Astrocyte of the cerebellum (primary cell): ENCODE data around the gene CERK.

ENCODE experiments used
- DNase-seq: peaks from one replicate; pipeline ENCODE4 v3.0.0-alpha.2; 2011; ENCODE audit warnings: low read depth
- H3K4me3 ChIP-seq: 2 replicates; pipeline ENCODE4 v1.5.1; 2011; ENCODE audit warnings: mild to moderate bottlenecking, low read depth, low read length, moderate library complexity
- in situ Hi-C: cut with HindIII; loops from 2 replicates; pipeline ENCODE4 v1.10.0; 2017; ENCODE audit warnings: low sequenced_read_pairs
- TF ChIP-seq, protein P1 (sequence below): IDR thresholded peaks from 2 replicates; pipeline ENCODE4 v1.5.1; 2012; ENCODE audit warnings: low read length, low read depth, moderate library complexity, mild to moderate bottlenecking; ENCODE audit errors: missing control alignments

Gene CERK

DNA sequence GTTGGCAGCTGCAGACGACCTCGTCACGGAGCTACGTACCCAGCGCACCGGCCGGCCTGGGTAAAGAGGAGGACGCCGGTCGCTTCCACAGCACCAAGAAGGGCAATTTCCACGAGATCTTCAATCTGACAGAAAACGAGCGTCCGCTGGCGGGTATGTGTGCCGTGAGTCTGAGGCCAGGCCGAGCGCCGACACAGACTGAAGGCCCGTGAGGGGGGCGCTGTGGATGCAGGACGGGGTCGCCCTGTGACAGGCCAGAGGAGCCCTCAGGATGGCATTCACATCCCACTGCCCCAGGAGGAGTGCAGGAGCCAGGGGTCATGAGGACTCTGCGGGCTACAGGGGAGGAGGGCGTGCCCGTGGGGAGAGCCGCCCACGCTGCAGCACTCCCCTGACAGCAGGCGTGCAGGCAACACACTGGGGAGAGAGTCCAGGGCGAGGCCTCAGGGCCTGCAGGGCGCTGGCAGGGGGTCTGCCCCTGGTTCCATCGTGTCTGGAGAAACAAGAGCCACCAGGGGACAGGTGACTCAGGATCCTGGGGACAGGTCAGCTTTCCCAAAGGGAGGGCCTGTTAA is 64.3 kb downstream of the CERK start:
- no peak for DNase-seq
- TF ChIP-seq, protein P1, sequence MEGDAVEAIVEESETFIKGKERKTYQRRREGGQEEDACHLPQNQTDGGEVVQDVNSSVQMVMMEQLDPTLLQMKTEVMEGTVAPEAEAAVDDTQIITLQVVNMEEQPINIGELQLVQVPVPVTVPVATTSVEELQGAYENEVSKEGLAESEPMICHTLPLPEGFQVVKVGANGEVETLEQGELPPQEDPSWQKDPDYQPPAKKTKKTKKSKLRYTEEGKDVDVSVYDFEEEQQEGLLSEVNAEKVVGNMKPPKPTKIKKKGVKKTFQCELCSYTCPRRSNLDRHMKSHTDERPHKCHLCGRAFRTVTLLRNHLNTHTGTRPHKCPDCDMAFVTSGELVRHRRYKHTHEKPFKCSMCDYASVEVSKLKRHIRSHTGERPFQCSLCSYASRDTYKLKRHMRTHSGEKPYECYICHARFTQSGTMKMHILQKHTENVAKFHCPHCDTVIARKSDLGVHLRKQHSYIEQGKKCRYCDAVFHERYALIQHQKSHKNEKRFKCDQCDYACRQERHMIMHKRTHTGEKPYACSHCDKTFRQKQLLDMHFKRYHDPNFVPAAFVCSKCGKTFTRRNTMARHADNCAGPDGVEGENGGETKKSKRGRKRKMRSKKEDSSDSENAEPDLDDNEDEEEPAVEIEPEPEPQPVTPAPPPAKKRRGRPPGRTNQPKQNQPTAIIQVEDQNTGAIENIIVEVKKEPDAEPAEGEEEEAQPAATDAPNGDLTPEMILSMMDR, result no peak
- H3K4me3 ChIP-seq, result no peak overlapping the region
- in situ Hi-C loops, result no loop called here

DNA sequence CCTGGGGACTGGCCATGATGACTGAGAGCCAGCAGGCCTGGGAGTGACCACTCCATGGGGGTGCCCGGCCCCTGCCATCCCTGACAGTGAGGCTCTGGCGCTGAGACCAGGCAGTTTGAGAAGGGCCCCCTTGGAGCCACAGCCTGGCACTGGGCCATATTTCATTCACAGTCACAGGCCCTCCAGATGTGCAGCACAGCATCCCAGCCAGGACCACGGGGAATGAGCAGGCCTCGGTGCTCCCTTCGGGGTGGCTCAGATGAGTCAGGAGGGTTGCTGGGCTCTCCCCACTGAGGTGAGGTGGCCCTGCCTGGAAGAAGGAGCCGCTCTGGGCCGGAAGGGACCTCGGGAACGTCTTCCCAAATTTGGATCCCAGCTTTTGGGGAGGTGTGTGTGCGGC is 64.8 kb downstream of the CERK start:
- no peak for DNase-seq
- TF ChIP-seq, protein P1, result no peak
- in situ Hi-C loops, result no loop called here
- no peak overlapping the region for H3K4me3 ChIP-seq

GRCh38 chr22:46672731-46673130 is 65.3 kb downstream of the CERK start:
- H3K4me3 ChIP-seq, result no peak overlapping the region
- no peak for DNase-seq
- in situ Hi-C loops, result no loop called here
- TF ChIP-seq, protein P1, result no peak

DNA sequence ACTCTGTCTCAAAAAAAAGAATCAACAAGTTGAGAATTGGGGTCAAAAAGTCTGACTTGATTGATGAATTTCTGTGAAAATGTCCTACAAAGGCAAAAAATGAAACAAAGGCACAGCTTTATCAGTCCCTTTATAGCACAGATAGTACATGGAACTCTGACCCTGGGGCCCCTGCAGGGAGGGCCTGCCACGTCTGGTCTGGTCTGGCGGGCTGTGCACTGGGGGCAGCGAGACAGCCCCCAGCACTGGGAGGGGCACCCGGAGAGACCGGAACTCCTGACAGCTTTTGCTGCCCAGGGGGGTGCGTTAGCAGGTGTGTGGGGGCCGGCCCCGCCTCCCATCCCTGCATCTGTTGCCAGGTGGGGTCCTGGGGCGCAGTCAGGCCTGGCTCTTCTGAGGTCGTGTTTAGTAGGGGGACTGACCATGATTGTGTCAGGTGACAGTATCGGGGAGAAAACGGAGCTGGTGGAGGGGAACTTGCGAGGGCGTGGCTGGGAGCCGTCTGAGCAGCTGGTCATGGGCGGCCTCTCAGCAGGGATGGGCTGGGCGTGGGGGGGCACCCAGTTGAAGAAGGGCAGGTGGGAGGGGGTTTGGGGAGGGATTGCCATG is 66.1 kb downstream of the CERK start:
- H3K4me3 ChIP-seq, result no peak overlapping the region
- no peak for DNase-seq
- in situ Hi-C loops, result no loop called here
- TF ChIP-seq, protein P1, result no peak

DNA sequence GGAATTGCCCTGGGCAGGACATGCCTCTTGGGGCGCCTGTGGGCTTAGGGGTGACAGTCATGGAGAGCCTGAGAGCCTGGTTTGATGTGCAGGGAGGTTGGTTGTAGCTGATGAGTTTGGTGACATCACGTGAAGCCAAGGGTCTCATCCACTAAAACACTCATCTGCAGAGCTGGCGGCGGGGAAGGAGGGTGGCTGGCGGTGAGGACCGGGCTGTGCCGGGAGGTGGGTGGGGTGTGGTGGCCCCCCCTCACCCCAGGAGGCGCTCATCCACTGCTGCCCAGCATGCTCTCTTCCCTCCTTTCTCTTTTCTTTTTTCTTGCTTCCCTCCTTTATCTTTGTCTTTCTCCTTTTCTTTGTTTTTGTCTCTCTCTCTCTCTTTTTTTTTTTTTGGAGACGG is 68.9 kb downstream of the CERK start:
- TF ChIP-seq, protein P1, result no peak
- DNase-seq, result no peak
- in situ Hi-C loops, result no loop called here
- no peak overlapping the region for H3K4me3 ChIP-seq

- H3K4me3 ChIP-seq, result no peak overlapping the region
- no peak for DNase-seq
- in situ Hi-C loops, result no loop called here
- TF ChIP-seq, protein P1, result no peak
Observed at GRCh38 chr22:46668116-46668515, 69.9 kb downstream of the CERK start.
